ENCODE results near the gene KCNK10. TPM values are rescaled to one million over a fixed set of nuclear protein-coding genes. Genes with fewer than 3 reads are reported as not detected.

The KCNK10 gene
- polyA plus RNA-seq, 1 donor: 0.04 TPM

GRCh38 chr14:88168498-88169165 is 154.4 kb downstream of the KCNK10 start:
- DNase-seq: no peak

- no peak for DNase-seq
Observed at GRCh38 chr14:88168025-88168424, 155.0 kb downstream of the KCNK10 start.

- no peak for DNase-seq
Observed at GRCh38 chr14:88166616-88167015, 156.5 kb downstream of the KCNK10 start.

- DNase-seq: no peak
Observed at GRCh38 chr14:88164906-88165534, 158.0 kb downstream of the KCNK10 start.

- no peak for DNase-seq
Observed at GRCh38 chr14:88163731-88164255, 159.3 kb downstream of the KCNK10 start.

- DNase-seq: no peak
Observed at GRCh38 chr14:88156127-88156526, 166.9 kb downstream of the KCNK10 start.

- no peak for DNase-seq
Observed at GRCh38 chr14:88154926-88155325, 168.1 kb downstream of the KCNK10 start.

- no peak for DNase-seq
Observed at GRCh38 chr14:88154321-88154720, 168.7 kb downstream of the KCNK10 start.

- DNase-seq: no peak
Observed at GRCh38 chr14:88146881-88147649, 176.0 kb downstream of the KCNK10 start.

- no peak for DNase-seq
Observed at GRCh38 chr14:88143810-88144209, 179.3 kb downstream of the KCNK10 start.

GRCh38 chr14:88142997-88143396 is 180.1 kb downstream of the KCNK10 start:
- no peak for DNase-seq

GRCh38 chr14:88140874-88141273 is 182.2 kb downstream of the KCNK10 start:
- DNase-seq: no peak

- DNase-seq: no peak
Observed at GRCh38 chr14:88137327-88137726, 185.7 kb downstream of the KCNK10 start.

Other genes starting within 250 kb of the KCNK10 start
- 13.7 TPM for gene SPATA7, start 62.4 kb upstream of the KCNK10 start, polyA plus RNA-seq (ENCODE audit: insufficient read length)
- gene PTPN21, start 231.7 kb upstream of the KCNK10 start, polyA plus RNA-seq (ENCODE audit: insufficient read length): 66.5 TPM
- gene ZC3H14, start 239.8 kb upstream of the KCNK10 start, polyA plus RNA-seq (ENCODE audit: insufficient read length): 36.6 TPM

Data from hindlimb muscle (tissue), 1 donor.